Nephron (organoid): ENCODE results near the gene FRY.
A peak's percentile ranks its signal among the peaks of the same experiment; 100 is the strongest.

ENCODE experiments used
- H3K27ac Mint-ChIP-seq, 3 experiments: 2 replicates each; pipeline ENCODE4 v1.8.0; 2020; ENCODE audit warnings: mixed read lengths in 3 of 3, mild to moderate bottlenecking in 2 of 3, moderate library complexity in 1 of 3
- H3K27me3 Mint-ChIP-seq: 2 replicates; pipeline ENCODE4 v1.8.0; 2021; ENCODE audit warnings: low read depth, mild to moderate bottlenecking, moderate library complexity, mixed read lengths
- H3K36me3 Mint-ChIP-seq: 2 replicates; pipeline ENCODE4 v1.8.0; 2020; ENCODE audit warnings: low read depth, mixed read lengths
- H3K4me1 Mint-ChIP-seq: 2 replicates; pipeline ENCODE4 v1.8.0; 2020; ENCODE audit warnings: mixed read lengths
- H3K4me3 Mint-ChIP-seq, 3 experiments: 2 replicates each; pipeline ENCODE4 v1.8.0; 2020; ENCODE audit warnings: mild to moderate bottlenecking in 3 of 3, mixed read lengths in 3 of 3, moderate library complexity in 2 of 3
- H3K9me3 Mint-ChIP-seq: 2 replicates; pipeline ENCODE4 v1.8.0; 2020; ENCODE audit warnings: mixed read lengths
- CTCF ChIP-seq, 3 experiments: fragments of 200-600 bp; sonication (generic); IDR thresholded peaks; one replicate each; pipeline ENCODE4 v1.5.0; 2021; ENCODE audit warnings: antibody characterized with exemption in 3 of 3; ENCODE audit not compliant: unreplicated experiment in 3 of 3

The FRY gene

GRCh38 chr13:32170841-32171240, 139.3 kb downstream of the FRY start:
- Mint-ChIP-seq H3K27ac (no peak overlapping the region), H3K4me3 (no peak overlapping the region), H3K9me3 (no peaks in the 10 kb centered on the region), H3K4me1 (peaks cover 50% of the 10 kb centered on the region), H3K36me3 (no peaks in the 10 kb centered on the region), H3K27me3 (no peaks in the 10 kb centered on the region)
- no peak for TF ChIP-seq CTCF (IDR thresholded peaks at IDR 0.05; ENCODE audit: unreplicated experiment in 3 of 3)

GRCh38 chr13:32173881-32174280, 142.3 kb downstream of the FRY start:
- no peak for TF ChIP-seq CTCF (IDR thresholded peaks at IDR 0.05; ENCODE audit: unreplicated experiment in 3 of 3)
- Mint-ChIP-seq H3K27ac (no peak overlapping the region), H3K36me3 (peaks cover 3% of the 10 kb centered on the region), H3K27me3 (no peaks in the 10 kb centered on the region), H3K4me1 (peaks cover 40% of the 10 kb centered on the region), H3K4me3 (no peak overlapping the region), H3K9me3 (no peaks in the 10 kb centered on the region)

- Mint-ChIP-seq H3K27ac (no peak overlapping the region), H3K36me3 (peaks cover 3% of the 10 kb centered on the region), H3K4me1 (peaks cover 37% of the 10 kb centered on the region)
These were observed 142.8 kb downstream of the FRY start for GRCh38 chr13:32174366-32174765.

GRCh38 chr13:32175307-32175706, 143.7 kb downstream of the FRY start:
- no peaks in the 10 kb centered on the region for H3K9me3 Mint-ChIP-seq
- H3K27ac Mint-ChIP-seq: peak overlapping the region; percentile 68 to 82 (median 77)
- H3K4me3 Mint-ChIP-seq: no peak overlapping the region
- peaks cover 2% of the 10 kb centered on the region for H3K27me3 Mint-ChIP-seq
- peaks cover 35% of the 10 kb centered on the region for H3K4me1 Mint-ChIP-seq
- no peak for TF ChIP-seq CTCF (IDR thresholded peaks at IDR 0.05; ENCODE audit: unreplicated experiment in 3 of 3)
- H3K36me3 Mint-ChIP-seq: peaks cover 3% of the 10 kb centered on the region

More at GRCh38 chr13:32174366-32174765, 142.8 kb downstream of the FRY start:
- H3K27me3 Mint-ChIP-seq: no peaks in the 10 kb centered on the region
- no peak overlapping the region for H3K4me3 Mint-ChIP-seq
- no peak for TF ChIP-seq CTCF (IDR thresholded peaks at IDR 0.05; ENCODE audit: unreplicated experiment in 3 of 3)
- no peaks in the 10 kb centered on the region for H3K9me3 Mint-ChIP-seq

GRCh38 chr13:32175943-32176342, 144.4 kb downstream of the FRY start:
- H3K4me1 Mint-ChIP-seq: peaks cover 35% of the 10 kb centered on the region
- H3K27ac Mint-ChIP-seq: peak overlapping the region in 1 of 3 experiments; percentile 75
- H3K27me3 Mint-ChIP-seq: peaks cover 4% of the 10 kb centered on the region
- no peak overlapping the region for H3K4me3 Mint-ChIP-seq
- H3K36me3 Mint-ChIP-seq: peaks cover 3% of the 10 kb centered on the region
- no peak for TF ChIP-seq CTCF (IDR thresholded peaks at IDR 0.05; ENCODE audit: unreplicated experiment in 3 of 3)
- no peaks in the 10 kb centered on the region for H3K9me3 Mint-ChIP-seq

- no peak for TF ChIP-seq CTCF (IDR thresholded peaks at IDR 0.05; ENCODE audit: unreplicated experiment in 3 of 3)
- H3K27ac Mint-ChIP-seq: peak overlapping the region; percentile 5 to 75 (median 70)
- H3K4me1 Mint-ChIP-seq: peaks cover 34% of the 10 kb centered on the region
- H3K27me3 Mint-ChIP-seq: peaks cover 4% of the 10 kb centered on the region
- no peak overlapping the region for H3K4me3 Mint-ChIP-seq
- peaks cover 3% of the 10 kb centered on the region for H3K36me3 Mint-ChIP-seq
- H3K9me3 Mint-ChIP-seq: no peaks in the 10 kb centered on the region
These were observed 145.1 kb downstream of the FRY start for GRCh38 chr13:32176696-32177095.
